ENCODE results near the gene AKIRIN1. TPM values are rescaled to one million over a fixed set of nuclear protein-coding genes. Genes with fewer than 3 reads are reported as not detected.

Gene AKIRIN1, protein sequence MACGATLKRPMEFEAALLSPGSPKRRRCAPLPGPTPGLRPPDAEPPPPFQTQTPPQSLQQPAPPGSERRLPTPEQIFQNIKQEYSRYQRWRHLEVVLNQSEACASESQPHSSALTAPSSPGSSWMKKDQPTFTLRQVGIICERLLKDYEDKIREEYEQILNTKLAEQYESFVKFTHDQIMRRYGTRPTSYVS
- 19.5 and 25.0 TPM in 2 replicates for total RNA-seq (2013; cell fraction: nucleolus; rRNA removed)
- 46.0 and 49.2 TPM in 2 replicates for total RNA-seq (2014; rRNA removed)
- total RNA-seq (2014; rRNA removed; fragmentation: Illumina TruSeq; extraction: Trizol) = 44.4 and 47.6 TPM in 2 replicates
- total RNA-seq (2021) = 46.1 and 46.4 TPM in 2 replicates
- 23.2 TPM for polyA plus RNA-seq (2011; ENCODE audit: low read depth)
- 72.3 and 83.8 TPM in 2 replicates for polyA plus RNA-seq (2011; rRNA removed)
- polyA plus RNA-seq (2011; cell fraction: cytosol; rRNA removed) = 31.8 and 33.8 TPM in 2 replicates
- polyA plus RNA-seq (2011; cell fraction: nucleus; rRNA removed) = 9.8 and 14.3 TPM in 2 replicates
- 34.2 and 37.9 TPM in 2 replicates for polyA plus RNA-seq (2012)
- polyA plus RNA-seq (2014; fragmentation: Illumina TruSeq; extraction: Trizol) = 60.1 and 80.9 TPM in 2 replicates
- 10 to 100 TPM in 1 of 2 experiments, 1 to 10 TPM in 1; 7.5 to 16.3 TPM for polyA plus RNA-seq (2014; fragmentation: Nextera tagmentation; extraction: Ambion mirVana)
- polyA plus RNA-seq (2014; rRNA removed) = 47.3 and 53.2 TPM in 2 replicates
- polyA plus RNA-seq (2016; fragmentation: Nextera tagmentation; extraction: Ambion mirVana) = 10 to 100 TPM; 59.5 to 66.5 TPM
- 29.7 and 40.2 TPM in 2 replicates for polyA minus RNA-seq (2011; rRNA and poly(A)+ RNA removed)
- polyA minus RNA-seq (2011; cell fraction: cytosol; rRNA and poly(A)+ RNA removed) = 13.1 and 15.3 TPM in 2 replicates
- polyA minus RNA-seq (2011; cell fraction: nucleus; rRNA and poly(A)+ RNA removed) = 6.3 and 12.3 TPM in 2 replicates
- Bru-seq, nascent RNA = percentile 96 among the genes with signal in this experiment
- percentile 97 among the genes with signal in this experiment for BruChase-seq, experiment 1, labeled RNA remaining after a 6-hour chase
- BruChase-seq, experiment 2, labeled RNA remaining after a 2-hour chase = percentile 98 among the genes with signal in this experiment
- long read RNA-seq, experiment 1, transcript AKIRIN1-202 (5 exons, 2,741 nt) = major isoform, 73 of 79 reads
- long read RNA-seq, experiment 1, partial matches to known transcripts = 0 of 79 reads
- long read RNA-seq, experiment 1, other reads (novel, unspliced or antisense) = 4 of 79 reads
- long read RNA-seq, experiment 2, transcript AKIRIN1-202 (5 exons, 2,741 nt) = major isoform, 12 of 29 reads
- long read RNA-seq, experiment 2, partial matches to known transcripts = 14 of 29 reads
- long read RNA-seq, experiment 2, other reads (novel, unspliced or antisense) = 3 of 29 reads

DNA sequence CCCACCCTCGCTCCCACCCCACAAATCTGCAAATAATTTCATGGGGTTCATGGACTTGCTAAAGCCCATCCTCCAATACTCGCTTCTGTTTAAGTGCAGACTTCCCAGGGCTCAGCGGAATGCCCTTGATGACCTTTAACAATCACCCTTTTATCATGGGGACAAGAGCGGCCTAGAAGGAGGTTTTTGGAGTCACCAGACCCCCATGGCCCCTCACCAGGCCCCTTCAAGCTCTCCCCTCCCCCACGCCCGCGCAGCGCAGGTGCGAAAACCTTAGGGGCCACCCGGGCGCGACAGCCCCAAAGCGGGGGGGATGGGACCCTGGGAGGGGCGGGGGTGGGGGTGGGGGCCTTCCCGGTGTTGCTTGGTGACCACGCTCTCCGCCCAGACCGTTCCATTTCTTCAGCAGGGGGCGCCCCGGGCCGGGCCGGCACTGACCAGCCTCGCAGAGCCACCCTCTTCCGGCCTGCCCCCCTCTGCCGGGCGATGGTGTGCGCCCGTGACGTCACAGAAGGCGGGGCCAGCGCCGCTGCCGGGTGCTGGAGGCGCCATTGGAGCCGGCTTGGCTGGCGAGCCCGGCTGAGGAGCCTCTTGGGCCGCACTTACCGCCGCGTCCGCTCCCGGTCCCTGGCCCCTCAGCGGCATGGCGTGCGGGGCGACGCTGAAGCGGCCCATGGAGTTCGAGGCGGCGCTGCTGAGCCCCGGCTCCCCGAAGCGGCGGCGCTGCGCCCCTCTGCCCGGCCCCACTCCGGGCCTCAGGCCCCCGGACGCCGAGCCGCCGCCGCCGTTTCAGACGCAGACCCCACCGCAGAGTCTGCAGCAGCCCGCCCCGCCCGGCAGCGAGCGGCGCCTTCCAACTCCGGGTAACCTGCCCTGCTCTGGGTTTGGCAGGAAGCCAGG, at the start of gene AKIRIN1:
TSS of gene AKIRIN1 (plus strand) at position 539 of the 900 bp plus-strand sequence. CDS start at position 644, 105 bp downstream.
- in situ Hi-C loops (cut with MboI) (no loop called here), intact Hi-C loops (cut with micrococcal nuclease; ENCODE audit: unreplicated experiment) (loop anchor here (2.0 to 5.0 kb wide), 2 partner anchors 36 to 119 kb away; partner anchors contain the start of genes MYCBP and NDUFS5)
- Histone ChIP-seq H3K4me3 (peak within 1 kb of the TSS; percentile 100), H3K9ac (ENCODE audit: control insufficient read depth, insufficient read depth, low read length) (peak within 1 kb of the TSS; percentile 84), H3K36me3 (ENCODE audit: control insufficient read depth in 2 of 2, insufficient read depth in 2 of 2, low read length in 1 of 2) (peaks cover 0 to 11% of the 10 kb centered on the region in 2 experiments; a peak in 1 of 4 replicates), H3K4me1 (ENCODE audit: control insufficient read depth, insufficient read depth, low read length) (no peaks in the 10 kb centered on the region), H4K20me1 (ENCODE audit: control insufficient read depth, insufficient read depth) (no peaks in the 10 kb centered on the region), H3K9me3 (replicated peaks; ENCODE audit: control insufficient read depth, insufficient read depth, low read length) (no peaks in the 10 kb centered on the region), H3K27me3 (replicated peaks in 1 of 2; ENCODE audit: control insufficient read depth in 2 of 2, insufficient read depth in 2 of 2, low read length in 1 of 2) (no peaks in the 10 kb centered on the region), H3K27ac (ENCODE audit: control insufficient read depth, insufficient read depth) (peak within 1 kb of the TSS; percentile 85), H3K4me2 (ENCODE audit: control insufficient read depth, insufficient read depth) (peak within 1 kb of the TSS; percentile 84), H3K79me2 (ENCODE audit: control insufficient read depth, insufficient read depth, low read length) (peaks cover 50% of the 10 kb centered on the region), H2AFZ (ENCODE audit: control insufficient read depth, low read depth, low read length) (peak within 1 kb of the TSS; percentile 88)
- DNase-seq (ENCODE audit: low read depth, low spot score) = peak; percentile 84
- CTCF ChIA-PET = interaction anchor here (0.6 to 2.9 kb wide), 4 partner anchors 9 to 225 kb away, joined by 3 to 19 read pairs (median 4); partner anchors contain the start of gene NDUFS5
- ATAC-seq = peak; percentile 95
- no TSS peak for BruUV-seq (replicated peaks)
- SMC1A ChIA-PET (ENCODE audit: uncharacterized antibody, unreplicated experiment) = interaction anchor here (1.0 to 1.1 kb wide), 4 partner anchors 12 to 134 kb away, joined by 3 to 9 read pairs (median 4); partner anchors contain the start of gene NDUFS5
- RAD21 ChIA-PET (ENCODE audit: unreplicated experiment) = interaction anchor here (0.9 to 1.5 kb wide), 3 partner anchors 36 to 145 kb away, joined by 3 to 4 read pairs (median 3); no protein-coding TSS in a partner anchor
- WGBS (ENCODE audit: insufficient coverage, insufficient replicate concordance, low lambda C conversion rate, missing lambda C conversion rate) = under 1% methylated on average over 54 of the region's 76 CpGs
- FAIRE-seq = peak; percentile 65
- POLR2A ChIA-PET = interaction anchor here (0.6 to 2.7 kb wide), 2 partner anchors 36 to 967 kb away, joined by 4 to 11 read pairs; partner anchors contain the start of gene NDUFS5
- no peak; the same call in 1 of the 2 replicates for TF ChIP-seq TARDBP (IDR thresholded peaks at IDR 0.05; ENCODE audit: borderline replicate concordance)
- peak; percentile 99 for TF ChIP-seq POLR2A (IDR thresholded peaks at IDR 0.05; ENCODE audit: low read depth, low read length)
- peak; percentile 96 for TF ChIP-seq YY1 (IDR thresholded peaks at IDR 0.05; ENCODE audit: low read depth, low read length)
- TF ChIP-seq KLF5 (IDR thresholded peaks at IDR 0.05; ENCODE audit: partially characterized antibody) = peak; percentile 98
- TF ChIP-seq ATF7 (IDR thresholded peaks at IDR 0.05; ENCODE audit: low read depth) = peak; percentile 98
- TF ChIP-seq SREBF1 (IDR thresholded peaks at IDR 0.05; ENCODE audit: low read length) = peak; percentile 96
- no peak for TF ChIP-seq ZNF274 (IDR thresholded peaks at IDR 0.05; ENCODE audit: insufficient read depth, insufficient read length)
- peak; percentile 77 for TF ChIP-seq RELA (IDR thresholded peaks at IDR 0.05; ENCODE audit: borderline replicate concordance, partially characterized antibody)
- TF ChIP-seq ZSCAN29 (IDR thresholded peaks at IDR 0.05) = peak; percentile 35; the same call in 1 of the 2 replicates
- no peak for TF ChIP-seq IKZF2 (IDR thresholded peaks at IDR 0.05)
- TF ChIP-seq NFIC (IDR thresholded peaks at IDR 0.05; ENCODE audit: low read depth, low read length) = no peak
- TF ChIP-seq BACH1 (IDR thresholded peaks at IDR 0.05; ENCODE audit: borderline replicate concordance) = peak; percentile 91
- TF ChIP-seq JUND (IDR thresholded peaks at IDR 0.05; ENCODE audit: low read depth, low read length) = peak; percentile 100
- TF ChIP-seq, protein P1, sequence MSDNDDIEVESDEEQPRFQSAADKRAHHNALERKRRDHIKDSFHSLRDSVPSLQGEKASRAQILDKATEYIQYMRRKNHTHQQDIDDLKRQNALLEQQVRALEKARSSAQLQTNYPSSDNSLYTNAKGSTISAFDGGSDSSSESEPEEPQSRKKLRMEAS (IDR thresholded peaks at IDR 0.05; ENCODE audit: low read depth, low read length) = peak; percentile 27; the same call in 1 of the 2 replicates
- peak; percentile 99 for TF ChIP-seq NBN (IDR thresholded peaks at IDR 0.05)
- peak; percentile 97 for TF ChIP-seq LARP7 (IDR thresholded peaks at IDR 0.05)
- TF ChIP-seq ESRRA (IDR thresholded peaks at IDR 0.05; ENCODE audit: low read length) = no peak; the same call in 1 of the 2 replicates
- TF ChIP-seq SIX5 (IDR thresholded peaks at IDR 0.05; ENCODE audit: low read depth, low read length, severe bottlenecking) = peak; percentile 64
- TF ChIP-seq EP300 (IDR thresholded peaks at IDR 0.05; ENCODE audit: borderline replicate concordance in 1 of 2, control insufficient read depth in 1 of 2, low read depth in 2 of 2, low read length in 2 of 2) = no peak
- TF ChIP-seq MTA2 (IDR thresholded peaks at IDR 0.05; ENCODE audit: low read depth) = 0 out of 2 replicates have a peak, but pooled peaks have one; percentile 25
